ENCODE data around the gene MED15.

Gene MED15

DNA sequence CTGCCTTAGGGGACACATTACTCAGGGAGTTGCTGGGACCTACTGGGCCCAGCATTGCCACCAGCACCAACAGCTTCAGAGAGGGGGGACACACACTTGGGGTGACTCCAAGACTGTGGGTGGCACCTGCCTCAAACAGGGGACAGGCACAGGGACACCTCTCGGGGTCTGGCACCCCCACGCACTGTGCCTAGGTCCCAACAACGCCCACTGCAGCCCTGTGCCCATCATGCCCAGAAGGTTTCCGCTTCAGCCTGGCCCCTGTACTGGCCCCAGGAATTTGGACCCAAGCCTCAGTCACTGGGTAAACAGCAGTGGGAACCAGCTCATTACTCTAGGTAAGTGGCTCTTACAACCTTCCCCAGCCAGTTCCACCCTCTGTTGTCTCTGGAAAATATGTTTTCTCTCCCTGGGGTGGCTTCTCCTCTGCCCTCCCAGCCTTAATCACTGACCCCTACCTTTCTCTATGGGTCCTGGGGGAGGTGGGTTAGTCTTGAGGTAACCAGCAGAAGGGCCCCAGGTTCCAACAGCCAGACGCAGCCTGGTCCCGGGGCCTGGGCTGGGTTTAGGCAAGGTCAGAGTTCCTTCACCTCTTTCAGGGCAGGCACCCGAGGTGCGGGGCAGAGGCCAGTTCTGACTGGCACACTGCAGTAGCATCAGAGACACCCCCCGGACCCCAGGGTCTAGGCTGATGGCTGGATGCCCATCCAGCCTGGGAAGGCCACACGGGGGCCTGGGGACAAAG lies 123.6 kb downstream of the MED15 start:
- H3K27me3 ChIP-seq: no peaks in the 10 kb centered on the region
- TF ChIP-seq, protein P1, sequence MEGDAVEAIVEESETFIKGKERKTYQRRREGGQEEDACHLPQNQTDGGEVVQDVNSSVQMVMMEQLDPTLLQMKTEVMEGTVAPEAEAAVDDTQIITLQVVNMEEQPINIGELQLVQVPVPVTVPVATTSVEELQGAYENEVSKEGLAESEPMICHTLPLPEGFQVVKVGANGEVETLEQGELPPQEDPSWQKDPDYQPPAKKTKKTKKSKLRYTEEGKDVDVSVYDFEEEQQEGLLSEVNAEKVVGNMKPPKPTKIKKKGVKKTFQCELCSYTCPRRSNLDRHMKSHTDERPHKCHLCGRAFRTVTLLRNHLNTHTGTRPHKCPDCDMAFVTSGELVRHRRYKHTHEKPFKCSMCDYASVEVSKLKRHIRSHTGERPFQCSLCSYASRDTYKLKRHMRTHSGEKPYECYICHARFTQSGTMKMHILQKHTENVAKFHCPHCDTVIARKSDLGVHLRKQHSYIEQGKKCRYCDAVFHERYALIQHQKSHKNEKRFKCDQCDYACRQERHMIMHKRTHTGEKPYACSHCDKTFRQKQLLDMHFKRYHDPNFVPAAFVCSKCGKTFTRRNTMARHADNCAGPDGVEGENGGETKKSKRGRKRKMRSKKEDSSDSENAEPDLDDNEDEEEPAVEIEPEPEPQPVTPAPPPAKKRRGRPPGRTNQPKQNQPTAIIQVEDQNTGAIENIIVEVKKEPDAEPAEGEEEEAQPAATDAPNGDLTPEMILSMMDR (IDR thresholded peaks at IDR 0.05): no peak
- no peaks in the 10 kb centered on the region for H3K4me1 ChIP-seq (ENCODE audit: control insufficient read depth in 1 of 2, insufficient read depth in 1 of 2, low read depth in 1 of 2, low read length in 1 of 2)
- H3K27ac ChIP-seq: no peak overlapping the region
- no peak overlapping the region for H3K4me3 ChIP-seq (ENCODE audit: low read depth in 1 of 2, low read length in 1 of 2)
- H3K36me3 ChIP-seq: no peaks in the 10 kb centered on the region
- no peaks in the 10 kb centered on the region for H3K9me3 ChIP-seq

DNA sequence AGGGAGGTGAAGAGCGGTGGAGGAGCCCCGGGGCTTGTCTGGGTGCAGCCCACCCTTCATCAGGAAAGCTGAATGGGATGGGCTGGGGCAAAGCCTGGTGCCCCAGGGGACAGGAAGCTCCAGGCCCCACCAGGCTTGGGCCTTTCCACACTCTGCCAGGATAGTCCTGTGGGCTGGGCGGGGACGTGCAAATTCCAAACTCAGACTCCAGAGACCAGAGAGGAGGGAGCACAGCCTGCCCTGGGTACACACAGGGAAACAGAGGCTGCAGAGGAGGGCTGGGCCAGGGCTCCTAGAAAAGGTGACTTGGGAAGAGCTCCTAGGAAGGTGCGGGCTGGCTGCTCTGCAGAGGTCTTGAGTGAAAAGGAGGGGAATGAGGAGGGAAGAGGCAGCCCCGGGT lies 124.7 kb downstream of the MED15 start:
- TF ChIP-seq, protein P1 (IDR thresholded peaks at IDR 0.05): no peak
- Histone ChIP-seq H3K4me3 (ENCODE audit: low read depth in 1 of 2, low read length in 1 of 2) (no peak overlapping the region), H3K4me1 (ENCODE audit: control insufficient read depth in 1 of 2, insufficient read depth in 1 of 2, low read depth in 1 of 2, low read length in 1 of 2) (no peaks in the 10 kb centered on the region), H3K36me3 (no peaks in the 10 kb centered on the region), H3K27ac (no peak overlapping the region), H3K9me3 (no peaks in the 10 kb centered on the region), H3K27me3 (no peaks in the 10 kb centered on the region)

DNA sequence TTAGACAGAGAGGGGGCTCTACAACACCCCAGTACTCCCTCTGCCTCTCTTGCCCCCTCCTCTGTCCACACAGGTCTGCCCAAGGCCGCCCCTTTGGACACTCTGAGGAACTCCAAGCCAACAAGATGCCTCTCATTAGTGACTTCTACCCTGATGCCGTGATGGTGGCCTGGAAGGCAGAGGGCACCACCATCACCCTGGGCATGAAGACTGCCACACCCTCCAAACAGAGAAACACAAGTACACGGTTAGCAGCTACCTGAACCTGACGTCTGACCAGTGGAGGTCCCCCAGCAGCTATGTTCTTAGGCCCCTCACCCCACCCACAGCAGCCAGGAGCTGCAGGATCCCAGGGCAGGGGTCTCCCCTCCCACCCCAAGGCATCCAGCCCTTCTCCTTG lies 125.1 kb downstream of the MED15 start:
- no peaks in the 10 kb centered on the region for H3K27me3 ChIP-seq
- H3K36me3 ChIP-seq: no peaks in the 10 kb centered on the region
- no peak overlapping the region for H3K27ac ChIP-seq
- H3K4me3 ChIP-seq (ENCODE audit: low read depth in 1 of 2, low read length in 1 of 2): no peak overlapping the region
- no peaks in the 10 kb centered on the region for H3K4me1 ChIP-seq (ENCODE audit: control insufficient read depth in 1 of 2, insufficient read depth in 1 of 2, low read depth in 1 of 2, low read length in 1 of 2)
- TF ChIP-seq, protein P1 (IDR thresholded peaks at IDR 0.05): no peak
- H3K9me3 ChIP-seq: no peaks in the 10 kb centered on the region

DNA sequence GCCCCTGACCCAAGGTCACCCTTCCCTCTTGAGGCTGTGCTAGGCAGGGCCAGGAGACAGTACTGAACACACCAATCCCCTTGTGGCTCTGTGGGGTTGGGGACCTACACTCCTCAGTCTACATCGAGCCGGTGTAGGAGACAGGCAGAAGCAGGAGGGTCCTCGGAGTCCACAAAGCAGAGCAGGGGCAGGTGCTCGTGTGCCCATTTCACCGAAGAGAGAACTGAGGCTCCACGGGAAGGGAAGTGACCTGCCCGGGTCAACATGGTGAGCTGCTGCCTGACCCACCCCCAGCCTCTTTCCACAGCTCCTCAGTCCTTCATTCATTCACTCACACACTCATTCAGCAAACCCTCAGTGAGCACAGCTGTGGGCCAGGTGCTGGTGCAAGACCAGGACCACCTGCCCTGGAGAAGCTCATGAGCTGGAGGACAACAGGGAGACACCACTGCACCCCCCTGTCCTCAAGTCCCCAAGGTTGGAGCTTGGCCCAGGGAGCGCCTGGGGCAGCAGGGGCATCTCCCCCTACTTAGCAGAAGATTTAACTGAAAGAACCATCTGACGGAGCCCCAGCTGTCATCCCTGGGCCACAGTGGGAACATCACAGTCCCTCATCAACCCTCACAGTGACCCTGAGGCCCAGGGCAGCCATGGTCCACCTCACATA lies 127.3 kb downstream of the MED15 start:
- TF ChIP-seq, protein P1 (IDR thresholded peaks at IDR 0.05): no peak
- no peak overlapping the region for H3K4me3 ChIP-seq (ENCODE audit: low read depth in 1 of 2, low read length in 1 of 2)
- no peak overlapping the region for H3K27ac ChIP-seq
- no peaks in the 10 kb centered on the region for H3K36me3 ChIP-seq
- H3K27me3 ChIP-seq: peaks cover 12% of the 10 kb centered on the region
- H3K9me3 ChIP-seq: no peaks in the 10 kb centered on the region
- no peaks in the 10 kb centered on the region for H3K4me1 ChIP-seq (ENCODE audit: control insufficient read depth in 1 of 2, insufficient read depth in 1 of 2, low read depth in 1 of 2, low read length in 1 of 2)

DNA sequence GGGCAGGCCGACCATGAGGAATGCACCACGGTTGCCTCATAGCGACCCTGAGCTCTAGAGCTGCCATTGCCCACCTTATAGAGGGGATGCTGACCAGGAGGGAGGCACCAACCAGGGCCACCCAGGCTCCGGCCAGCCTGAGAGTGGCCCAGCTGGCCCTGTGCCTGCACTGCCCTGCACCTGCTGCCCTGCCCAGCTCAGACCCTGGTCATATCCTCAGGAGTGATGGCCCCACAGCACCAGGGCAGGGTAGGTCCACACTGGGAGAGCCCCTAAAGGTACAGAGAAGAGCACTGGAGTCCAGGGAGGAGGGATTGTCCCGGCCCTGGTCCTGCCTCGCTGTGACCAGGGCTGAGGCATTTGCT lies 127.8 kb downstream of the MED15 start:
- Histone ChIP-seq H3K27me3 (peaks cover 12% of the 10 kb centered on the region), H3K4me1 (ENCODE audit: control insufficient read depth in 1 of 2, insufficient read depth in 1 of 2, low read depth in 1 of 2, low read length in 1 of 2) (no peaks in the 10 kb centered on the region), H3K4me3 (ENCODE audit: low read depth in 1 of 2, low read length in 1 of 2) (no peak overlapping the region), H3K9me3 (no peaks in the 10 kb centered on the region), H3K36me3 (no peaks in the 10 kb centered on the region), H3K27ac (no peak overlapping the region)
- TF ChIP-seq, protein P1 (IDR thresholded peaks at IDR 0.05): no peak
